ENCODE measurements around the gene SHCBP1. TPM values are rescaled to one million over a fixed set of nuclear protein-coding genes. Genes with fewer than 3 reads are reported as not detected.
A peak's percentile ranks its signal among the peaks of the same experiment; 100 is the strongest.

SHCBP1 gene
- total and polyA plus RNA-seq, 2 of the 13 experiments (the other 11 are each of a cell fraction or from before 2014, with no cell fraction given): 15.7 to 33.0 TPM

- 0 out of 2 replicates have a peak, but pooled peaks have one; percentile 24 for TF ChIP-seq TFE3 (CRISPR knock-in tag; IDR thresholded peaks at IDR 0.05)
- TF ChIP-seq ZNF737 (CRISPR knock-in tag; IDR thresholded peaks at IDR 0.05; ENCODE audit: borderline replicate concordance): no peak
- TF ChIP-seq ZBTB46 (CRISPR knock-in tag; IDR thresholded peaks at IDR 0.05; ENCODE audit: borderline replicate concordance): no peak
- TF ChIP-seq ARID5B (CRISPR knock-in tag; IDR thresholded peaks at IDR 0.05): peak; percentile 49
- TF ChIP-seq ZFY (CRISPR knock-in tag; IDR thresholded peaks at IDR 0.05): peak; percentile 87
- no peak for TF ChIP-seq ZBTB49 (CRISPR knock-in tag; IDR thresholded peaks at IDR 0.05; ENCODE audit: borderline replicate concordance)
- no peak for TF ChIP-seq CEBPG (CRISPR knock-in tag; IDR thresholded peaks at IDR 0.05)
- TF ChIP-seq ZNF678 (CRISPR knock-in tag; IDR thresholded peaks at IDR 0.05): 0 out of 2 replicates have a peak, but pooled peaks have one; percentile 45
- peak; percentile 45 for TF ChIP-seq GATAD2A (CRISPR knock-in tag; IDR thresholded peaks at IDR 0.05)
- peak; percentile 63; the same call in 1 of the 2 replicates for TF ChIP-seq ZNF580 (CRISPR knock-in tag; IDR thresholded peaks at IDR 0.05; ENCODE audit: borderline replicate concordance, low read depth)
- TF ChIP-seq ZNF121 (CRISPR knock-in tag; IDR thresholded peaks at IDR 0.05): no peak
- TF ChIP-seq MLLT10 (CRISPR knock-in tag; IDR thresholded peaks at IDR 0.05): no peak
- TF ChIP-seq ZBTB21 (CRISPR knock-in tag; IDR thresholded peaks at IDR 0.05): no peak
- TF ChIP-seq ZNF616 (CRISPR knock-in tag; IDR thresholded peaks at IDR 0.05; ENCODE audit: low read depth): no peak
- TF ChIP-seq PLRG1 (conservative IDR thresholded peaks at IDR 0.05): no peak
- TF ChIP-seq GATAD1 (CRISPR knock-in tag; IDR thresholded peaks at IDR 0.05): peak; percentile 93
- TF ChIP-seq ZNF703 (CRISPR knock-in tag; IDR thresholded peaks at IDR 0.05; ENCODE audit: borderline replicate concordance): no peak
- no peak for TF ChIP-seq PLSCR1 (CRISPR knock-in tag; IDR thresholded peaks at IDR 0.05; ENCODE audit: borderline replicate concordance)
Measured at GRCh38 chr16:46621006-46621933, at the start of gene SHCBP1 (continued).

Measured in HepG2 (cell line).